Activated T-cell treated with anti-CD3 and anti-CD28 coated beads for 48 hours (primary cell): ENCODE measurements around the gene EIF3J.
"Not testable (repeated sequence)": the region's sequence is repeated elsewhere in the genome, so short reads cannot be mapped to it uniquely, and the experiment has no call there.

Experiments used
- DNase-seq: peaks from one replicate; pipeline ENCODE4 v3.0.0-alpha.2; 2020; ENCODE audit warnings: low read depth

Gene EIF3J

GRCh38 chr15:44542596-44542995 is 5.6 kb downstream of the EIF3J start:
- no peak for DNase-seq

GRCh38 chr15:44544745-44545144 is 7.8 kb downstream of the EIF3J start:
- not testable (repeated sequence) for DNase-seq

- peak; percentile 33 for DNase-seq
These were observed 9.2 kb downstream of the EIF3J start for GRCh38 chr15:44545913-44546802.

- DNase-seq: not testable (repeated sequence)
These were observed 12.2 kb downstream of the EIF3J start for GRCh38 chr15:44549152-44549551.

GRCh38 chr15:44550256-44550655 is 13.3 kb downstream of the EIF3J start:
- DNase-seq: no peak

DNA sequence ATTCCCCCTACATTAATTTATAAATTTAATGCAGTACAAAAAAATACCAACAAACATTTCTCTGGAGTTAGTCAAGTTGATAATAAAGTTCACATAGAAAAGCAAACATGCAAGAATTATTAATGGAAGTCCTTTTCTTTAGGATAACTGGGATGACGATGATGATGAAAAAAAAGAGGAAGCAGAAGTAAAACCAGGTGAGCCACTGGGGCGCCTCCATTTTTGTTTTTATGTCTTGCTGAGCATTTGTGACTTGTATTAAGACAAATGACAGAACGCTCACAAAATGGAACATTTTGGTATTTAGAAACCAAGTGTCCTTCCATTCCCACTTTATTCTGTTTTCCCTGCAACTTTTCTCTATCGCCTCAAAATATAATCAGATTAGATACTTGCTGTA is 13.8 kb downstream of the EIF3J start:
- DNase-seq: no peak

DNA sequence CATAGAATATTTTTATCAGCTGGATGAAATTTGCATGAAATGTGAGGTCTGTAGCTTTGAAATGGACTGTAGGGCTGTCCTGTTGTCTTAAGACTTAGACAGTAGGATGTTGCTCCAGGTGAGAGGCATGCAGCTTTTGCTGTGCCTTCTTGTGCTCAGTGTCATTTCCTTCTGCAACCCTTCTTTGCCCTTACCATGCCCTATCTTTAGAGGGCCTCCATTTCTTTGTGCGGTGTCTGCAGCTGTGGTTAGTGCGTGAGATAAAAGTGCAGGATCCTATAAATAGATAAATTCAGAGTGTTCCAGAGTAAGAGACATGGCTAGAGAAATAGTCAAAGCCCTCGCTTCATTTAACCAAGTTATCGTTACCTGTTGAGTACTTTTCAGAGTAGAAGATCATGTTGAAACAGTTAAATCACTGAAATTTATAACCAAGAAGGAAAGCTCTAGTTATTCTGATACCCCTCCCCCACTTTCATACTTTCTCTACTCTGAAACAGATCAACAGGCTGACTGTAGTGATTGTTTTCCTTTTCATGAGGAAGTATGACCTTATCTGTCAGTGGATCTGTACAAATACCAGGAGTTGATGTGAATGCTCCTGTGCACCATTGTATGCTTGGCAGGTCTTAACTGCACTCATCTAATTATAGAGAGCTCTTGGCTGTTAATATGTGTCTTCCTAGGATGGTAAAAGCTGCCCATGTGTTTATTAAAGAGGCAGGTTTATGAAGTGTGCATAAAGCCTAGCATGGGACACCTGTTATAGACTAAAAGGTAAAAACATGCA is 18.2 kb downstream of the EIF3J start:
- DNase-seq: no peak

GRCh38 chr15:44560926-44561325 is 24.0 kb downstream of the EIF3J start:
- DNase-seq: not testable (repeated sequence)

- no peak for DNase-seq
These were observed 28.6 kb downstream of the EIF3J start for GRCh38 chr15:44565387-44566154.

GRCh38 chr15:44566155-44566540 is 29.2 kb downstream of the EIF3J start:
- no peak for DNase-seq

GRCh38 chr15:44568338-44568737 is 31.4 kb downstream of the EIF3J start:
- DNase-seq: no peak

- no peak for DNase-seq
These were observed 32.4 kb downstream of the EIF3J start for GRCh38 chr15:44569316-44569715.

DNA sequence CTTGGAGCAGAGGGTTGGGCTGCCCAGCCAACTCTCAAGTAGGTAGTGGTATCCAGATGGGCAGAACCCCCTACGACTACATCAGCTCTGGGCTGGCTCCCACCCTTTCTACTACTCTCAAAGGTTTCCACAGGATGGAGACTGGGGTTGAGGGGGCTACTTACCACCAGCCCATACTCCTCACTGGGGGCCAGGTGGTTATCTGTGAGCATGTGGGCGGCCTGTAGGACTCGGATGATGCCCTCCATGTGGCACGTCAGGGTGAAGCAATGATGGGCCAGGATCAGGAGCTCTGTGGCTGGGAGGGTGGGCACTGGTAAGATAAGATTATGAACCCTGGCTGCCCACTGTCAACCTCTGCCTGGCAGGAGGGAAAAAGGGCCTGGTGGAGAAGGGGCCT is 33.4 kb downstream of the EIF3J start:
- DNase-seq: no peak

DNA sequence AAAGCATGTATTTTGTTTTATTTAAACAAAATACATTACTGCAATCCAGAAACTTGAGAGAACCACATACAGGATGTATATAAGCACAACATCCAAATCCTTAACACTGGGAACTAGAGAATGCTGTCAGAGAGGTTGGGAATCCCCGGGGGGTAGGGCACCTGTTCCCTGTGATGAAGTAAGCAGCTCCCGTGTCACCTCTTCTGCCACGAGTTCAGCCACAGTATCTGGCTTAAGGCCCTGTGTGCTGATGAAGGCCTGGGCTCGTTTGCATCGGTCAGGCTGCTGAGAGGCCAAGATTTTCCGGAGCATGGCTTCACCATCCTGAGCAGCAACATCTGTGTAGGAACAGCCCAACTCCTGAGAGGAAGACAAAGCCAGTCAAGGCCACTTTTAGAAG is 36.4 kb downstream of the EIF3J start:
- DNase-seq: no peak

- no peak for DNase-seq
These were observed 37.8 kb downstream of the EIF3J start for GRCh38 chr15:44574734-44575133.

- DNase-seq: no peak
These were observed 43.2 kb downstream of the EIF3J start for GRCh38 chr15:44580105-44580504.

DNA sequence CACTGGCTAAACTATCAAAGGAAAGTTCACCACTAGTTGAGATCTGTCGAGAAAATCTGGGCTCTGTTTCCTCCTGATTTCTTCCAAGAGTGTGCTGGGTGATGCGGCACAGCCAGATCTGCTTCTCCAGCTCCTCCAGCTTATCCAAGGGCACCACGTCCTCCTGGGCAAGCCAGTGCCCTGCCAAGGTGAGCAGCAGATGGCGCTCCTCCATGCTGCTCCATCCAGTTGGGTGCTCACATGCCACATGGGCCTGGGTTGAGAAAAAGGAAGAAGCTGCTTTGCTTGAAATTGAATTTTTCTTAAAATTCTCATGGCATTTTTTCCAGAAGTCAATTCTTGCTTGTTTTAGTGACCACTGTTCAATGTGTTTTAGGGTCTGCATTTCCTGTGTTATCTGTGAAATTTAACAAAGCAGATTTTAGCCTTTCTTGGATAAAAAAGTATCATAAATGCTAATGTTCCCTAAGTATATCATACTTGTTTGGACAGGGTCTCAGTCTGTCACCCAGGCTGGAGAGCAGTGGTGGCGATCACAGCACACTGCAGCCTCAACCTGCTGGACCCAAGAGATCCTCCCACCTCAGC is 47.3 kb downstream of the EIF3J start:
- DNase-seq: peak; percentile 48

- DNase-seq: no peak
These were observed 48.7 kb downstream of the EIF3J start for GRCh38 chr15:44585633-44586032.

DNA sequence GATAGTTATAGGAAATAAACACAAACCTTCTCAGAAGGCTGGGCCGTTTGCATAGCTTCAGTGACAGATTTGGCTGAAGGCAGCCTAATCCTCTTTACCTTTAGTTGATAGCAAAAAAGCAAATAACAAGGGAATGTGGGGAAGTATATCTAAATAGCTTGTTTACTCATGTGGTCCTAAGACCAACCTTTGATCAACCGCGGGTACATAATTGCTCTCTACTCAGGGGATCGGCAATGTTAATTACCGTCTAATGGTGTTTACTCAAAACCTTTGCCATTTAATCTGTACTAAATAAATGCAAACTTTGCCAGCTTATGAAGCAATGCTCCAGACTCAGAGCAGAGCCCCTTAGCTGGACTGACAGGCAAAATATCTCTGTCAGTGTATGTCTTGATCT is 51.6 kb downstream of the EIF3J start:
- DNase-seq: no peak

DNA sequence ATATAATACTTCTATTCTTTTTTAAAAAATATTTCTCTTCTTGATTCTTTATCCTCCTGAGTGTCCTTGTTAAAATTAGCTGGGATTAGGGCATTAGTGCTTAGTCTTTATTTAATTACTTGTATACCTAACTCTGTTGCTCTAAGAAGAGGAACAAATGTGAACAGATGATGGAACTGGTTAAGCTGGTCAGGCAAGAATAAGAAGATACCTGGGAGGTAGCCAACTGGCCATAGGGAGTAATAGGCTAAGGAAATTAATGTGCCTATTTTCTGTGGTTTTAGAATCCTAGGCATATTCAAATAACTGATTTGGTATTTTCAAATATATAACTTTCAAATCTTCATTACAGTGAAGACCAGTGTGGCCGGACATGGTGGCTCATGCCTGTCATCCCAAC is 54.4 kb downstream of the EIF3J start:
- DNase-seq: no peak

DNA sequence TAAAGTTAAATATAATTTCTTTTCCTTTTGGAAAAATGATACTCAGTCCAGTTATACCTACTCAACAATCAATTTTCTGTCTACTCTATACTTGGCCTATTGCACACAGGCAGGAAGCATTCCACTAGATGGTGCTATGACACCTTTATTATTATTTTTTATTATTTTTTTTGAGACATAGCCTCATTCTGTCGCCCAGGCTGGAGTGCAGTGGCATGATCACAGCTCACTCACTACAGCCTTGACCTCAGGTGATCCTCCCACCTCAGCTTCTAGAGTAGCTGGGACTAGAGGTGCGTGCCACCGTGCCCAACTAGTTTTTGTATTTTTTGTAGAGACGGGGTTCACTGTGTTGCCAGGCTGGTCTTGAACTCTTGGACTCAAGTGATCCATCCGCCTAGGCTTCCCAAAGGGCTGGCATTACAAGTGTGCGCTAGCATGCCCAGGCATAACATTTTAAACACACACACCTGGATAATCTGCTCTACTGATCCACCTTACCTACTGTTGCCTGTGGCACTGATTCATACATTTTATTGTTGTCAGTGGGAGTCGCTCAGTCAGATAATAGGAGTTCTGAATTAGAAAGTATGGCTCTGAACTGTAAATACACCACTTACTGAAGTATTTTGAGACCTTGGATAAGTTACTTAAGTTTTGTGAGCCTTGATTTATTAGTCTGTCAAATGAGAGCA is 56.2 kb downstream of the EIF3J start:
- DNase-seq: peak; percentile 6
